Stimulated activated CD4-positive, alpha-beta T cell treated with anti-CD3 and anti-CD28 coated beads, TNF-alpha, amount 100 ng/mL, for 4 hours (primary cell): ENCODE measurements around the gene NANS.
A peak's percentile ranks its signal among the peaks of the same experiment; 100 is the strongest.
"Not testable (repeated sequence)": the region's sequence is repeated elsewhere in the genome, so short reads cannot be mapped to it uniquely, and the experiment has no call there.

Experiments
- DNase-seq, 3 experiments: peaks; one replicate each; pipeline ENCODE4 v3.0.0-alpha.2; 2020; ENCODE audit warnings: low read depth in 3 of 3

Gene NANS

DNA sequence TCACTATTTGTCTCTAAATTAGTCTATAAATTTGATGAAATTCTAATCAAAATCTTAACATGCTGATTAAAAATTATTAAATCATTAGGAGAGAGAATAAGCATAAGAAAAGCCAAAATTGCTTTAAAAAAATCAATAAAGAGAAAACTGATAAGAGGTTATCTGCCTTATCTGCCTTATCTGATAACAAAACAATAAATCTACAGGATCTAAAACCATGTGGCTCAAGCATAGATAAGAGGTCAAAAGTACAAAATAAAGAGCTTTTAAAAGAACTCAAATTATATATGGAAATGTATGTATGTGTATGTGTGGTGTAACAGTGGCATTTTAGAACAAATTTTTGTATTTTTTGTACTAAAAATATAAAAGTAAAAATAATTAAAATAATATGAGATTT, 43.9 kb downstream of the NANS start:
- no peak for DNase-seq

DNA sequence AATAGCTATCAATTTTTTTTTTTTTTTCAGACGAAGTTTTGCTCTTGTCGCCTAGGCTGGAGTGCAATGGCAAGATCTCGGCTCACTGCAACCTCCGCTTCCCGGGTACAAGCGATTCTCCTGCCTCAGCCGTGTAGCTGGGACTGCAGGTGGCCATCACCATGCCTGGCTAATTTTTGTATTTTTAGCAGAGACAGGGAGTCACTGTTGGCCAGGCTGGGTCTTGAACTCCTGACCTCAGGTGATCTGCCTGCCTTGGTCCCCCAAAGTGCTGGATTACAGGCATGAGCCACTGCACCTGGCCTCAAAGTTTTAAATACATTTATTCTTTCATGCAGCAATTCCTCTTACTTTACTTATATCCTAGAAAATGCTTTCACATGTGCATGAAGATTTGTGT, 44.9 kb downstream of the NANS start:
- DNase-seq = no peak

DNA sequence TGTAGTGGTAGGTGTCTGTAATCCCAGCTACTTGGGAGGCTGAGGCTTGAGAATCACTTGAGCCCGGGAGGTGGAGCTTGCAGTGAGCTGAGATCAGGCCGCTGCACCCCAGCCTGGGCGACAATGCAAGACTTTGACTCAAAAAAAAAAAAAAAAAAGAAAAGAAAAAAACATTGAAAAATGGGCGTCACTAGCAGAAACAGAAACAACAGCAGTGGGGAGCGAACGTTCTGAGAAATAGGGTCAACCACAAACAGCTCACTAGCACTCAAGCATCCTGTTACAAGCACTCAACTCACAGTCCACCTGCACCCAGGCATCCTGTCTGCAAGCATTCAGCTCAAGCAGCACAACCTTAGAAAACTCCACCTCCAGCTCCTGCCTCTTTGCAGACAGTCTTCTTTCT, 45.3 kb downstream of the NANS start:
- DNase-seq = peak in 2 of 3 experiments; percentile 51 to 65

- no peak for DNase-seq
Measured at GRCh38 chr9:98104445-98104881, 47.9 kb downstream of the NANS start.

- no peak for DNase-seq
Measured at GRCh38 chr9:98105006-98105405, 48.5 kb downstream of the NANS start.

- no peak for DNase-seq
Measured at GRCh38 chr9:98107926-98108325, 51.4 kb downstream of the NANS start.

DNA sequence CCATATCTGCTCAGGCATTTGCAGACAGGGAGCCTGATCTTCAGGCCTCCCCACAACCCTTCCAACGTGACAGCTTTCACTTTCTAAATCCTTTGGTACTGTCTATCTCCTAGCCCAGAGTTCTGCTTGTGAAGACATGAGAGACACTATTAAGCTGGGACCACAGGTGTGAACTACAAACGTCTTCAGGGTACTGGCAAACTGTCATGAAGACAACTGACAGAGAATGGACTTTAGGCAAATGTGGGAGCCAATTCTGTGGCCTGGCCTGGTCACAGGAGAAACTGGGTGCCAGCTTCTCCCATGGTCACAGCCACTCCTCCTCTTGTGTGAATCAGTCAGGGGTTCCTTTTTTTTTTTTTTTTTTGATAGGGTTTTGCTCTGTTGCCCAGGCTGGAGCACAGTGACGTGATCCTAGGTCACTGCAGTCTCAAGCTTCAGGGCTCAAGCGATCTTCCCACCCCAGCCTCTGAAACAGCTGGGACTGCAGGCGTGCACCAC, 52.0 kb downstream of the NANS start:
- no peak for DNase-seq

DNA sequence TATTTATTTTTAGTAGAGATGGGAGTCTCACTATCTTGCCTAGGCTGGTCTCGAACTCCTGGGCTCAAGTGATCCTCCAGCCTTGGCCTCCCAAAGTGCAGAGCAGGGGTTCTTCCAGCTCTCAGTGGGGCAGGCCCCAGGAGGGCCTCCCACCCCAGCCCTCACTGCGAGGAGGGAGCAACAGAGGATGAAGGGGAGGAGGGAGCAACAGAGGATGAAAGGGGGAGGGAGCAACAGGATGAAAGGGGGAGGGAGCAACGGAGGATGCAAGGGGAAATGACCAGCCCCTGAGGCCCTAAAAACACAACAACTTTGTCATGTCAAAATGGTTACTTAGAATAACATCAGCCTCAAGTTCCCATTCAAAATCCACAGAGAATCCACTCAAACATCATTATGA, 52.5 kb downstream of the NANS start:
- DNase-seq = no peak

DNA sequence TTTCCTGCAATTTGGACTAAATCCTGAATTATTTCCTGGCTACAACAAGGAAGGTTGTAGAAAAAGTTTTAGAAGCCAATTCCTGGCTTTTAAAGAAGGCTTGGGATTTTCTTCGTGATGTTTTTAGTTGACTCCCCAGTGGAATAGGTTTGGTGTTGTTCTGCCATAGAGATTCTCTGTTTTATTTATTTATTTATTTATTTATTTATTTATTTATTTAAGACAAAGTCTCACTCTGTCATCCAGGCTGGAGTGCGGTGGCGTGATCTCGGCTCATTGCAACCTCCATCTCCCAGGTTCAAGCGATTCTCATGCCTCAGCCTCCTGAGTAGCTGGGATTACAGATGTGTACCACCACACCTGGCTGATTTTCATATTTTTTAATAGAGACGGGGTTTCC, 60.6 kb downstream of the NANS start:
- not testable (repeated sequence) for DNase-seq

GRCh38 chr9:98117984-98118639, 61.6 kb downstream of the NANS start:
- DNase-seq = peak in 1 of 3 experiments; percentile 17

DNA sequence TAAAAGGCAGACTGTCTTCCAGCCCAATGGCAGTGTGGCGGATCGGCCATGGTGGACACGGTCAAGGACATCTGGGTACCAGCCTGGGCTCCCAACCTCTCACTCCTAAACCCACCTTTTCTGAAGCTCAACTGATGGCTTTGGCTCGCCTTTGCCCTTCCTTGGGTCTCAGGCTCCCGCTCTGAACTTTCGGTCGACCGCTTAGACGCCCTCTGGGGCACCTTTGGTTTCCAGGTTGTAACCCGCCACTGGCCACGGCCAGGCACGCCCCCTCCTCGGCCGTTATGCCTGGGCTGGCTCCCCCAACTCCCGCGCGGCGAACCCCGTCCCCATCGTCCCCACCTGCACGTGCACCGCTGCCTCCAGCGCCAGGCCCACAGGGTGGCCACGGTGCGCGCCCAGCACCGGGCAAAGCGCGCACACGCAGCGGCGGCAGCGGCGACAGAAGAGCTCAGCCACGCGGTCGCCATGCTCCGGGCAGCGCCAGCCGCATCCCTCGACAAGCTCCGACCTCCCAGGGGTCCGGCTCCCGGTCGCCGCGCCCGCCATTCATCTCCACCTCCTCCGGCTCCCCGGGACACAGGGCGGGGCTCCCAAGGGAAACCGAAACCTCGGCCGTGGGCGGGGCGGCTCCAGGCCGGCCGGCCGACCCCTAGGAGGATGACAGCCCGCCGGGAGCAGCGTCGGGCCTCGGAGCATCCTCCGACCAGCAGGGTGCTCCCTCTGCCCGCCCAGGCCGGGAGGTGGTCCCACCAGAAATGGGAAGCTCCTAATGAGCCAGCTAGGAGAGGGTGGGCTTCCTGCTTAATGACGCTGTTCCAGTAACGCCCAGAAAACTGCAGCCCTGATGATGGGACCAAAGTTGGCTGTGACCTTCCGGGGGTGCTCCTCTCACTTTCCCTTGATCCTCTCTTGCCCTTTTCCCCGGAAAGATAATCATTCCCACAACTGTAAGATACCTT, 62.4 kb downstream of the NANS start, which contains the start of gene TRIM14:
TRIM14 (minus strand) TSS at position 583 of the 962 bp plus-strand sequence; CDS start at position 549, 34 bp downstream.
- peak in 2 of 3 experiments; percentile 29 to 31 for DNase-seq

DNA sequence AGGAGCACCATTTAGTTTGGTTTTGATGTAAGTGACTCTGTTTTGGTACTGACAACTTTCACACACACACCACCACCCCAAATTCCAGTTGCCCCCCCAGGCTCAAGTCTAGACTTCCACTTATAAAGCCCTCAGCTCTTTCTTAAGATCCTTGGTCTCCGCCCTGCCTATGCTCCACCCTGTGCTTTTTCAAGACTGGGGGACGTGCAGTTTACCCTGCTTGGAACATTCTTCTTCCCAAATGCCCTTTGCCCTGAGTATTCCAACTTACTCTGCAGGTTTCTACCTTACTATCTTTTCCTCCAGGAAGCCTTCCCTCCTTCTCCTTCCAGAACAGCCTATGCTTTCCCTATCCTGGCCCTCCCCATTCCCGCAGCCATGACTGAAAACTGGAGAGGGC, 63.9 kb downstream of the NANS start:
- no peak for DNase-seq

- DNase-seq = no peak
Measured at GRCh38 chr9:98121058-98121457, 64.5 kb downstream of the NANS start.

DNA sequence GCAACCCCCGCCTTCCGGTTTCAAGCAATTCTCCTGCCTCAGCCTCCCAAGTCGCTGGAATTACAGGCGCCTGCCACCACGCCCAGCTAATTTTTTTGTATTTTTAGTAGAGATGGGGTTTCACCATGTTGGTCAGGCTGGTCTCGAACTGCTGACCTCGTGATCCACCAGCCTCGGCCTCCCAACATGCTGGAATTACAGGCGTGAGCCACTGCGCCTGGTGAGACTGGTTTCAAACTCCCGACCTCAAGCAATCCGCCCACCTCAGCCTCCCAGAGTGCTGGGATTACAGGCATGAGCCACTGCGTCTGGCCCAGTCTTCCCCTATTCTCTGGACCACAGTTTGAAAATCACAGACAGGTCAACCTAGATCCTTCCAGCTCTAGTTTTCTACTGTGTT, 67.6 kb downstream of the NANS start:
- not testable (repeated sequence) for DNase-seq

GRCh38 chr9:98124637-98125426, 68.3 kb downstream of the NANS start:
- DNase-seq = no peak

DNA sequence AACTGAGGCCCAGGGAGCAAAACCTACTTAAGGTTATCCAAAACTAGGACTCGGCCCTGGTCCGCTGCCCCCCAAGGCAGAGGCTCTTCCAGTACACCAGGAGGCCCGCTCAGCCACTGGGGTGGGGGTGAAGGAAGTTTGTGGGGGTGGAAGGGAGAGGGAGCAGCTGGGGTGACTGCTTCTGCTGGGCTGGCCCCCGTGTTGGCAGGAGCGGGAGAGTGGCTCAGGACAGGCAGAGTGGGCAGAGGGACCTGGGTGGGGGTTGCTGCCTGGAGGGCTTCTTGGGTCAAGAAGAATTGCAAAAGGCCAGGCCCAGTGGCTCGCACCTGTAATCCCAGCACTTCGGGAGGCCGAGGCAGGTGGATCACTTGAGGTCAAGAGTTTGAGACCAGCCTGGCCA, 70.7 kb downstream of the NANS start:
- no peak for DNase-seq

DNA sequence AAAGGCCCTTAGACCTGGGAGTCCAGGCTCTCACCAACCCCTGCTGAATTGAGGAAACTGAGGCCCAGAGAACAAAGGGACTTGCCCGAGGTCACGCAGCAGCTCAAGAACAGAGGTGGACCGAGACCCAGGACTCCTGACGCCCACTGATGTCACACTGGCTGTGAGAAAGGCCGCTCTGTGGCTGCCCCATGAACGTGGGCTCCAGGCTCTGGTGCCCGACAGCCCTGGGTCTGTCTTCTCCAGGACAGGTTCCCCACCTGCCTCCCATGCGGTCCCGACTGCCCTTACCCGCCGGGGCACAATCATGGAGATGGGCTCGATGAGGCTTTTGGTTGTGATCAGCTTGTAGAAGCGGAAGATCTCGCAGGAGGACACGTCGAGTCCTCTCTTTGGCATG, 71.8 kb downstream of the NANS start:
- no peak for DNase-seq

DNA sequence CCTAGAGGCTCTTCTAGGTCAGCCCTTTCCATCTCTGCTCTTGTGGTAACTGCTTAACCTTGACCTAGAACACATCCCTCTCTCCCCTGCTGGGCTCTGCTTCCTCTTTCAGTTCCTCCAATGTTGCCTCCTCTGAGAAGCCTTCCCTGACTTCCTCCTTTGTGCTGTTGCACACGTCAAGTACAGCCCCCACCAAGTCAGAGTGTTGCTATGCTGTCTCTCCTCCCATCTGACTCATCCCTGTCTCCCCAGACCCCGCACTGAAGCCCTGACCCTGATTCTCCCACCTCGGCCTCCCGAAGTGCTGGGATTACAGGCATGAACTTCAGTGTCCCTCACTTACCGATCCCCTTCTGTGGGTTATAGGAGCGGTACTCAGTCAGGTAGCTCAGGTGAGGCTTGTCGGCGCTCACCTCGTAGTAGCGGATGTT, 72.9 kb downstream of the NANS start:
- DNase-seq = no peak

DNA sequence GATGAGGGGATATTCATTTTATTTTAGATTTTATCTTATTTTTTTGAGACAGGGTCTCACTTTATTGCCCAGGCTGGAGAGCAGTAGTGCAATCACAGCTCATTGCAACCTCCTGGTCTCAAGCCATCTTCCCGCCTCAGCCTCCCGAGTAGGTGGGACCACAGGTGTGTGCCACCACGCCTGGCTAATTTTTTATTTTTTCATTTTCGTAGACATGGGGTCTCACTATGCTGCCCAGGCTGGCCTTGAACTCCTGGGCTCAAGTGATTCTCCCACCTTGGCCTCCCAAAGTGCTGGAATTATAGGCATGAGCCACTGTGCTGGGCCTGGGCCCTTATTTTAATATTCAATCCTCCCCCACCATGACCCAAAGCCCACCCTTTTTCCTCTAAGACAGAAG, 73.5 kb downstream of the NANS start:
- DNase-seq = not testable (repeated sequence)

DNA sequence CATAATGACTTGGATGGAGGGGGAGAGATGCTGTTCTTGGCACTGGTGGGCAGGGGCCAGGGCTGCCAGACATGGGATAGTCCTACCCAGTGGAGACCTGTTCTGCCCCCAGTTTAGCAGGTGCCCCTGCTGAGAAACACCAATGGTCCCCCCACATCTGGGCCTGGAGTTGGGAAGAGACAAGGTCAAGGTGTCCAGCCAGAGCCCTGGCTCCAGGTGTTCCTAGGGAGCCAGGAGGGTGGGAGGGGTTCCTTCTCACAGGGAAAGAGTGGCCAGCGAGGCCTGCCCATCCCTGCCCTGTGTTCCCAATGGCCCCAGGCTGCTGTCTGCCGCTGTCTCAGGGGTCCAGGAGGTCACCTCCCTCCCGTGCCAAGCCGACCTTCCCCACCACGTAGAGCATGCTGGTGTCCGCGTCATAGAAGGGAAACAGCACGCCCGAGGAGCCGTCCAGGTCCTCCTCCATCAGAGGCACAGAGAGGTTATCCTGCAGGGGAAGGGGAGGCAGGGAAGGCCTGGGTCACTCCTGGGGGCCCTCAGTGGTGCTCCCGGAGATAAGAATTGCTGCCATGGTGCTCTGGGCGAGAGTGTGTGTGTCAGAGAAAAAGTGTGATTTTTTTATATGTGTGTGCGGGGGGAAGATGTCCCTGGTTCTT, 74.2 kb downstream of the NANS start:
- no peak for DNase-seq

GRCh38 chr9:98132158-98132557, 75.6 kb downstream of the NANS start:
- DNase-seq = no peak
